ENCODE measurements around the gene IL34. TPM values are rescaled to one million over a fixed set of nuclear protein-coding genes. Genes with fewer than 3 reads are reported as not detected.

IL34 gene
- polyA plus RNA-seq, 1 donor: 16.9 TPM

DNA sequence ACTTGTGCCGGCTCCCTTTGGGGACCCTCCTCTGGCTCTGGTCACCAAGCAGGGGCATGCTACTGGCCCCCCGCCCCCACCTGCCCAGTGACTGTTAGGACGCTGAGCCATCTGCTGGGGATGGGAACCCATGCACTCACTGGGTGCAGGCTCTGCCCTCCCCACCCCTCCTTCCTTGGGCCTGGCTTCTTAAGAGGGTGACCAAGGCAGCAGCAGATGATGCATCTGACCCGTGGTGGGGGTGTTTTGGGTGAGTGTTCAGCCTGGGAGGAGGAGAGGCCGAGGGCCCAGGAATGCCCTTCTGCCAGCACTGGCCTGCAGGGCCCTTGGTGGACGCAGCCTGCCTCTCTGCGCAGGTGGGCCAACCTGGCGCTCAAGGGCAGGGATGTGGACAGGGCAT is 58.7 kb downstream of the IL34 start:
- H3K27ac ChIP-seq (ENCODE audit: low read length): no peak overlapping the region
- H3K4me1 ChIP-seq (ENCODE audit: control insufficient read depth, insufficient read depth, low read length): peaks cover 32% of the 10 kb centered on the region
- no peaks in the 10 kb centered on the region for H3K9me3 ChIP-seq (ENCODE audit: control insufficient read depth, low read depth, low read length)

DNA sequence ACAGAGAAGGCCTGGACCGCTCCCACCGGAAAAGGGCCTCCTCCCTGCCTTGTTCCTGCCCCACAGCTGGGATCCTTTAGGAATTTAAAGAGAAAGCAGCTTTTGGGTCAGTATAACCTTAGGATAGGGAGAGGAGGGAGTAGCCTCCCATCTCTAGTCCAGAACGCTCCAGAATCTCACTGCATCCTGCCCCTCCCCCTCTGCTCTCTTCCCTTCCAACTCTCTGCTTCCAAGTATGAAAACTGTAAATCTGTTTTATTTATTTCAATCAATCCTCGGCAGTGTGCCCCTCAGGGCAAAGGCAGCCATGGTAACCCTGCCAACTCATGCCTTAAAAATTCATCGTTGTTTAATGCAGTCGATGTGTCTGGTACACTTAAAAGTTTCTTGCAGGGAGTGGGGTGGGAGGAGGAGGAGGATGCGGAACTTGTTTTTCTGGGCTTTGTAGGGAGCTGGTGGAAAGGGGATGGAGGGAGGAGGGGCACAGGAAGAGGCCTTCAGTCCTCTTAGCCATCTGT is 60.6 kb downstream of the IL34 start:
- no peaks in the 10 kb centered on the region for H3K27me3 ChIP-seq (ENCODE audit: control insufficient read depth, insufficient read depth, low read length)
- H3K4me3 ChIP-seq (ENCODE audit: low read length): no peak overlapping the region
- DNase-seq: no peak
- H3K4me1 ChIP-seq (ENCODE audit: control insufficient read depth, insufficient read depth, low read length): peaks cover 34% of the 10 kb centered on the region
- H3K27ac ChIP-seq (ENCODE audit: low read length): peak overlapping the region; percentile 39
- no peaks in the 10 kb centered on the region for H3K9me3 ChIP-seq (ENCODE audit: control insufficient read depth, low read depth, low read length)
- peaks cover 10% of the 10 kb centered on the region for H3K36me3 ChIP-seq (ENCODE audit: control insufficient read depth, insufficient read depth, low read length)
- no CpG with 5 or more reads among the region's 7 CpGs for WGBS (ENCODE audit: insufficient coverage, low lambda C conversion rate)

More for the DNA sequence above, 58.7 kb downstream of the IL34 start:
- Histone ChIP-seq H3K4me3 (ENCODE audit: low read length) (no peak overlapping the region), H3K36me3 (ENCODE audit: control insufficient read depth, insufficient read depth, low read length) (peaks cover 7% of the 10 kb centered on the region), H3K27me3 (ENCODE audit: control insufficient read depth, insufficient read depth, low read length) (no peaks in the 10 kb centered on the region)
- no CpG with 5 or more reads among the region's 8 CpGs for WGBS (ENCODE audit: insufficient coverage, low lambda C conversion rate)
- no peak for DNase-seq

DNA sequence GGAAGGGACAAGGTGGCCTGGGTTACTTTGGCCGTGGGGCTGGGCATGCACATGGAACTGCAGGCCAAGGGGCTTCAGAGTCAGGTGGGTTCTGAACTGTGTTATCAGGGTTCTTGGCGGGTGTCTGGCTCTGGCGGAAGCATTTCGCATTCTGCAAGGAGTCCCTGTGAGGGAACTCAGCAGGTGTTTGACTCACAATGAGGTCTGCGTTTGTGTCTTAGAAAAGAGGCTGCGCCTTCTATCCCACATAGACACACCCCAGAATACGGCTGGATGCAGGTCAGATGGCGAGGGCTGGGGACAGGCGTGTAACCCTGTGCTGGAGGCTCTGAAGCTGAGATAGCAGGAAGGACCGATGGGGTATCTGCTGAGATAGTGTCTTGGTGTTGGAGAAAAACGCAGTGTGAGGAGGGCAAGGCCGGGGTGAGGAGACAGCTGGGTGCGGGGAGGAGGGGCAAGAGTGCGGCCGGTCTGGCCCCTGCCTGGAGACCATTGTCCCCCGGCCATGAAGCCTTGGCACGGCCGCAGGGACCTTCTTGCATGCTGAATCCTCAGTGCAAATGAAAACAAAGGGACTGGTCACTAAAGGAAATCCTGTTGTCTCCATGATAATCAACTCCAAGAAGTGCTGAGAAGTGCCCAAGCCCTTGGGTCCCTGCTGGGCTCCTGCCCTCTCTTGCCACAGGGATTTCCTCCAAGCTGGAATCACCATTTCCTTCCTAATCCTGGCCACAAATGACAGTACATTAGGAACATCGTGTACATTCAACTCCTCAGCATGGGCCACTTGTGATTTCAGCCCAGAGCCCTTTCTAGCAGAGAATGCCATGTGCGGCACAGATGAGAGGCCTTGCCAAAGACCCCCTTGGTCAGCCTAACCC is 62.2 kb downstream of the IL34 start:
- Histone ChIP-seq H3K4me1 (ENCODE audit: control insufficient read depth, insufficient read depth, low read length) (peaks cover 24% of the 10 kb centered on the region), H3K36me3 (ENCODE audit: control insufficient read depth, insufficient read depth, low read length) (peaks cover 10% of the 10 kb centered on the region), H3K27ac (ENCODE audit: low read length) (no peak overlapping the region), H3K27me3 (ENCODE audit: control insufficient read depth, insufficient read depth, low read length) (no peaks in the 10 kb centered on the region), H3K4me3 (ENCODE audit: low read length) (no peak overlapping the region), H3K9me3 (ENCODE audit: control insufficient read depth, low read depth, low read length) (no peaks in the 10 kb centered on the region)
- DNase-seq: no peak
- 80% methylated on average over 3 of the region's 20 CpGs for whole genome bisulfite sequencing (ENCODE audit: insufficient coverage, low lambda C conversion rate)

DNA sequence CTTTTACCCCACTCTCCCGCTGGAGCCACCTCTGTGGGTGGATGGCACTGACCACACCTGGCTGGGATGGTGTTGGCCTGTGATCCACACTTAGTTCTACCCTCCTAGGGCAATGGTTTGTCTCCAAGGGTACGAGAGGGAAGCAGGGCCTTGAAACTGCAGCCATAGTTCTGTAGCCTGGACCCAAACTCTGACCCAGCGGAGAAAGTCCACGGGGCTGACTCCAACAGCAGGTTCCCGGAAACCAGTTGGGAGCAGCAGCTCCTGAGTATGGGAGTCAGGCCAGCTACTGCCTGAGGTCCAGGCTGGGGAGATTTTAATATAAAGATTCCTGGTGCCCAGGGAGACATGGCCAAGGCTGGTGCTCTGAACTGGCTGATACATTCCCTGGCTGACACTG is 63.1 kb downstream of the IL34 start:
- Histone ChIP-seq H3K4me1 (ENCODE audit: control insufficient read depth, insufficient read depth, low read length) (peaks cover 17% of the 10 kb centered on the region), H3K27me3 (ENCODE audit: control insufficient read depth, insufficient read depth, low read length) (no peaks in the 10 kb centered on the region), H3K4me3 (ENCODE audit: low read length) (no peak overlapping the region), H3K27ac (ENCODE audit: low read length) (no peak overlapping the region), H3K9me3 (ENCODE audit: control insufficient read depth, low read depth, low read length) (no peaks in the 10 kb centered on the region), H3K36me3 (ENCODE audit: control insufficient read depth, insufficient read depth, low read length) (peaks cover 10% of the 10 kb centered on the region)
- DNase-seq: no peak
- WGBS (ENCODE audit: insufficient coverage, low lambda C conversion rate): no CpG with 5 or more reads among the region's 5 CpGs

DNA sequence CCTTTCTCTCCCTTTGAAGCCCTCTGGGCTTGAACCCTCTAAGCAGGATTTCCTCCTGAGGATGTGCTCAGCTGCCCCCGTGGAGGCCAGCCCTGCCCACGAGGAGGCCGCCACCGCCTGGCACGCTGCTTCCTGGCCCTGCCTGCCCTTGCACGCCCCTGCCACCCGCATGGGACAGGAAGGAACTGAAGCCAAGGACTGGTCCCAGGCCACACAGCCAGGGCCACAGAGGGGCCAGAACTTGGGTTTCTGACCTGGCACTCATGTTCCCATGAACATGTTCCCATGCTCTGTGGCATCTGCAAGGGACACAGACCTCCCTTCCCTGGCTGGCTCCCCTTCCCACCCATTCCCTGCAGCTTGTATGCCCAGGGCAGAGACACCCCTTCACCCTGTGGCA is 63.6 kb downstream of the IL34 start:
- no peak for DNase-seq
- peaks cover 10% of the 10 kb centered on the region for H3K36me3 ChIP-seq (ENCODE audit: control insufficient read depth, insufficient read depth, low read length)
- H3K27ac ChIP-seq (ENCODE audit: low read length): no peak overlapping the region
- no peaks in the 10 kb centered on the region for H3K9me3 ChIP-seq (ENCODE audit: control insufficient read depth, low read depth, low read length)
- no peaks in the 10 kb centered on the region for H3K27me3 ChIP-seq (ENCODE audit: control insufficient read depth, insufficient read depth, low read length)
- H3K4me1 ChIP-seq (ENCODE audit: control insufficient read depth, insufficient read depth, low read length): peaks cover 16% of the 10 kb centered on the region
- H3K4me3 ChIP-seq (ENCODE audit: low read length): no peak overlapping the region
- no CpG with 5 or more reads among the region's 7 CpGs for WGBS (ENCODE audit: insufficient coverage, low lambda C conversion rate)

Other genes with a start within 250 kb of the IL34 start
- 19.7 TPM for gene ST3GAL2, start 207.5 kb upstream of the IL34 start, polyA plus RNA-seq
- gene FCSK, start 192.0 kb upstream of the IL34 start, polyA plus RNA-seq: 38.0 TPM
- 59.6 TPM for gene COG4, start 123.0 kb upstream of the IL34 start, polyA plus RNA-seq
- gene SF3B3, start 122.7 kb upstream of the IL34 start, polyA plus RNA-seq: 202 TPM
- gene MTSS2, start 39.5 kb downstream of the IL34 start, polyA plus RNA-seq: 27.1 TPM
- 40.3 TPM for gene VAC14, start 154.6 kb downstream of the IL34 start, polyA plus RNA-seq